PC-9 (cell line): ENCODE measurements around the gene ERN1. TPM values are rescaled to one million over a fixed set of nuclear protein-coding genes. Genes with fewer than 3 reads are reported as not detected.

ENCODE experiments used
- BruUV-seq: library from RNA; stranded (reverse); fragments of 400-500 nt; replicated peaks from 2 replicates; lab custom pipeline; 2021; lab: Mats Ljungman, UMichigan
- CTCF ChIA-PET: fragments of 300-600 bp; sonication (Branson Sonifier 250); formaldehyde crosslinking; loops from one replicate; lab custom pipeline; 2022; ENCODE audit warnings: antibody characterized with exemption; lab: Charles Lee
- POLR2A ChIA-PET: fragments of 300-600 bp; sonication (Branson Sonifier 250); formaldehyde crosslinking; loops from one replicate; lab custom pipeline; 2022; ENCODE audit warnings: antibody characterized with exemption; ENCODE audit not compliant: unreplicated experiment; lab: Charles Lee
- DNase-seq, 2 experiments: peaks; one replicate each; pipeline versions ENCODE4 v3.0.0 to v3.0.0-alpha.2; 2015 to 2022; ENCODE audit warnings: mixed read lengths in 1 of 2
- H2AFZ ChIP-seq: fragments of 200-600 bp; sonication (generic); 2 replicates; pipeline ENCODE4 v1.8.1; 2017; ENCODE audit warnings: antibody characterized with exemption
- H3F3A ChIP-seq: fragments of 200-600 bp; sonication (generic); 2 replicates; pipeline ENCODE4 v1.8.1; 2017; ENCODE audit warnings: antibody characterized with exemption, mild to moderate bottlenecking, low read depth; ENCODE audit not compliant: insufficient read depth
- H3K27ac ChIP-seq: fragments of 200-600 bp; sonication (generic); 2 replicates; pipeline ENCODE4 v1.6.1; 2016; ENCODE audit warnings: mixed run types
- H3K27me3 ChIP-seq: fragments of 200-600 bp; sonication (generic); 2 replicates; pipeline ENCODE4 v1.6.1; 2016; ENCODE audit warnings: low read depth, mixed run types; ENCODE audit not compliant: insufficient read depth
- H3K36me3 ChIP-seq: fragments of 200-600 bp; sonication (generic); 2 replicates; pipeline ENCODE4 v1.6.1; 2016; ENCODE audit warnings: low read depth, mixed run types
- H3K4me1 ChIP-seq: fragments of 200-600 bp; sonication (generic); replicated peaks from 2 replicates; pipeline ENCODE4 v1.6.1; 2016; ENCODE audit warnings: mixed run types; ENCODE audit not compliant: insufficient read depth
- H3K4me2 ChIP-seq: fragments of 200-600 bp; sonication (generic); 2 replicates; pipeline ENCODE4 v1.6.1; 2017; ENCODE audit warnings: mixed run types
- H3K4me3 ChIP-seq: fragments of 200-600 bp; sonication (generic); 2 replicates; pipeline ENCODE4 v1.6.1; 2016; ENCODE audit warnings: mixed run types
- H3K79me2 ChIP-seq: fragments of 200-600 bp; sonication (generic); 2 replicates; pipeline ENCODE4 v1.6.1; 2017; ENCODE audit warnings: low read depth, mixed run types
- H3K9me2 ChIP-seq: fragments of 200-600 bp; sonication (generic); 2 replicates; pipeline ENCODE4 v1.8.1; 2017; ENCODE audit warnings: mild to moderate bottlenecking; ENCODE audit not compliant: insufficient read depth
- H3K9me3 ChIP-seq: fragments of 200-600 bp; sonication (generic); 2 replicates; pipeline ENCODE4 v1.8.1; 2016; ENCODE audit warnings: low read depth; ENCODE audit not compliant: insufficient read depth
- H4K20me1 ChIP-seq: fragments of 200-600 bp; sonication (generic); 2 replicates; pipeline ENCODE4 v1.8.1; 2017; ENCODE audit not compliant: insufficient read depth
- CTCF ChIP-seq: fragments of 200-600 bp; sonication (generic); conservative IDR thresholded peaks from 2 replicates; pipeline ENCODE4 v1.6.1; 2017; ENCODE audit warnings: mixed run types, antibody characterized with exemption, mild to moderate bottlenecking, moderate library complexity
- EZH2 ChIP-seq: fragments of 200-600 bp; sonication (generic); IDR thresholded peaks from 2 replicates; pipeline ENCODE4 v1.8.0; 2017; ENCODE audit warnings: antibody characterized with exemption, low read depth
- intact Hi-C: fragments of 100-400 bp; cut with micrococcal nuclease; formaldehyde crosslinking; loops from one replicate; pipeline ENCODE4 v1.10.0; 2022; ENCODE audit not compliant: unreplicated experiment
- total RNA-seq: library from RNA; stranded (reverse); gene quantifications from 2 replicates; pipeline ENCODE4 v1.2.3, GENCODE V29; 2021

Gene ERN1
- total RNA-seq, 1 experiment from 2014 or later = 9.2 TPM

- H3F3A ChIP-seq = peaks cover 15% of the 10 kb centered on the region
- TF ChIP-seq CTCF (no peak), EZH2 (no peak)
- H3K9me2 ChIP-seq = no peaks in the 10 kb centered on the region
- ChIA-PET CTCF (no interaction called here), POLR2A (no interaction called here)
- intact Hi-C loops = no loop called here
- H3K79me2 ChIP-seq = no peaks in the 10 kb centered on the region
- no peak overlapping the region for H2AFZ ChIP-seq
- peaks cover 51% of the 10 kb centered on the region for H3K36me3 ChIP-seq
- no peak overlapping the region for H3K4me2 ChIP-seq
- H3K9me3 ChIP-seq = peaks cover 6% of the 10 kb centered on the region
- H3K4me1 ChIP-seq = peaks cover 15% of the 10 kb centered on the region
- H3K4me3 ChIP-seq = no peak overlapping the region
- no peak overlapping the region for H3K27ac ChIP-seq
- no peak for DNase-seq
- no peaks in the 10 kb centered on the region for H4K20me1 ChIP-seq
- no TSS peak for BruUV-seq
- no peaks in the 10 kb centered on the region for H3K27me3 ChIP-seq
Measured at GRCh38 chr17:64070213-64070612, 59.7 kb downstream of the ERN1 start.

GRCh38 chr17:64069143-64069542 lies 60.8 kb downstream of the ERN1 start:
- Histone ChIP-seq H3K4me3 (no peak overlapping the region), H3K9me2 (no peaks in the 10 kb centered on the region), H3K27me3 (no peaks in the 10 kb centered on the region), H3K36me3 (peaks cover 48% of the 10 kb centered on the region), H3K79me2 (no peaks in the 10 kb centered on the region), H3K27ac (no peak overlapping the region), H2AFZ (no peak overlapping the region), H3K4me2 (no peak overlapping the region), H3F3A (peaks cover 5% of the 10 kb centered on the region), H4K20me1 (no peaks in the 10 kb centered on the region), H3K9me3 (peaks cover 6% of the 10 kb centered on the region), H3K4me1 (peaks cover 5% of the 10 kb centered on the region)
- BruUV-seq = no TSS peak
- TF ChIP-seq EZH2 (no peak), CTCF (no peak)
- intact Hi-C loops = no loop called here
- ChIA-PET POLR2A (no interaction called here), CTCF (no interaction called here)
- DNase-seq = no peak

GRCh38 chr17:64067657-64068056 lies 62.3 kb downstream of the ERN1 start:
- no peak overlapping the region for H3K4me3 ChIP-seq
- H3K4me2 ChIP-seq = no peak overlapping the region
- no peaks in the 10 kb centered on the region for H3K27me3 ChIP-seq
- no peaks in the 10 kb centered on the region for H3K79me2 ChIP-seq
- no TSS peak for BruUV-seq
- H4K20me1 ChIP-seq = no peaks in the 10 kb centered on the region
- no peaks in the 10 kb centered on the region for H3F3A ChIP-seq
- no peaks in the 10 kb centered on the region for H3K9me2 ChIP-seq
- no peaks in the 10 kb centered on the region for H3K4me1 ChIP-seq
- POLR2A ChIA-PET = no interaction called here
- H3K27ac ChIP-seq = no peak overlapping the region
- no peak for TF ChIP-seq CTCF
- no peak for TF ChIP-seq EZH2
- intact Hi-C loops = no loop called here
- H2AFZ ChIP-seq = no peak overlapping the region
- CTCF ChIA-PET = no interaction called here
- no peak for DNase-seq
- H3K9me3 ChIP-seq = peaks cover 6% of the 10 kb centered on the region
- H3K36me3 ChIP-seq = peaks cover 48% of the 10 kb centered on the region
